ENCODE results near the gene LRRTM4.
"Not testable (repeated sequence)": the region's sequence is repeated elsewhere in the genome, so short reads cannot be mapped to it uniquely, and the experiment has no call there.

Gene LRRTM4

GRCh38 chr2:77309725-77310124 is 212.5 kb downstream of the LRRTM4 start:
- no peak for DNase-seq

GRCh38 chr2:77301441-77301840 is 220.7 kb downstream of the LRRTM4 start:
- DNase-seq: no peak

- no peak for DNase-seq
These were observed 225.4 kb downstream of the LRRTM4 start for GRCh38 chr2:77296791-77297190.

DNA sequence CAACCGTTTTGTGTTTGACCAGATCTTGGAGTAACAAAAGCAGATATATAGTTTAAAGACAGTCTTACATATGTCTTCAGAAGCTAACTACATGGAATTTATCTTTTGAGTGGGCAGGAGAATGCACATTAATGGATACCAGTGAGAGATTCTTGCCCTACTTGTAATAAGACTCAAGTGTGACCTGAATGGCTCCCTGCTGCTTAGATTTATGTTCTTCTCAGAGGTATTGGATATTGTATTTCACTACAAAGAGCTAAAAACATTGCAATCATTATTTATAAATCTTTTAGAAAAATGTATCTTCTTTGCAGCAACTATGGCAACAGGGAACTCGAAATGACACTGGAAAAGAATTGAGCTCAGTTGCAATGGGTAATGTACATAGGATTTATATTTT is 227.7 kb downstream of the LRRTM4 start:
- no peak for DNase-seq

DNA sequence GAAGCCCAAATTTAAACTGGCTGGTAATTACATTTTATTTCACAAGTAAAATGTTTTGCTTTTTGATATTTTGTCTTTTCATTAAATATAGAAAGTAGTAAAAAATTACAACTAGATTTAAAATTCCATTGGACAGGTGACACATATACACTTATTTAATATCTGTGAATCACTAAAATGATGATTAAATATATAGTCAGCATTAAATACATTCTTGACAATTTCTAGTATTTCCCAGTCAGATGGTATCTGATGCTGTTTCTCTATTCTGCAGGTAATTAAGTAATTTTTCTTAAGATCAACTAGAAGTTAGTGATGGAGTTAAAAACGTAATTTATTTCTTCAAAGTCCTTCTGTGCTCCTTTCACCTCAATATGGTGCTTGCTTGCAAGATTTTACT is 237.8 kb downstream of the LRRTM4 start:
- no peak for DNase-seq

- DNase-seq: no peak
These were observed 250.9 kb downstream of the LRRTM4 start for GRCh38 chr2:77271262-77271661.

DNA sequence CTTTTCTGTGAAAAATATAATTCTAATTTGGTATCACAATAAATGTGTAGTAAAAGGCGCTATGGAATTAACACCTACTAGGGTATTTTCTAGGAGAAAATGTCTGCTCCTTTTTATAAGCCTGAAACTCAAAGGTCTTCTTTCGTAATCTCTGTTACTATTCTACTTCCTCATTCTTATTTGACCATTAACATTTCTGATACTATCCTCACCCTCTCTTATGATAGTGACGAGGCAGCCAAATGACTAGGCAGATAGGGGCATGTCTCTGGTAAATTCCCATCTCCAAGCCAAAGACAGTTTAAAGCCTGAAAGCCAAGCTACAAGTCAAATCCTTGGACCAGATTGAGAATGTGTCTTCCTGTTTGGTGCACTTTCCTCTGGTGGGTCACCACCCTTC is 251.7 kb downstream of the LRRTM4 start:
- no peak for DNase-seq

- DNase-seq: no peak
These were observed 253.6 kb downstream of the LRRTM4 start for GRCh38 chr2:77268626-77269025.

DNA sequence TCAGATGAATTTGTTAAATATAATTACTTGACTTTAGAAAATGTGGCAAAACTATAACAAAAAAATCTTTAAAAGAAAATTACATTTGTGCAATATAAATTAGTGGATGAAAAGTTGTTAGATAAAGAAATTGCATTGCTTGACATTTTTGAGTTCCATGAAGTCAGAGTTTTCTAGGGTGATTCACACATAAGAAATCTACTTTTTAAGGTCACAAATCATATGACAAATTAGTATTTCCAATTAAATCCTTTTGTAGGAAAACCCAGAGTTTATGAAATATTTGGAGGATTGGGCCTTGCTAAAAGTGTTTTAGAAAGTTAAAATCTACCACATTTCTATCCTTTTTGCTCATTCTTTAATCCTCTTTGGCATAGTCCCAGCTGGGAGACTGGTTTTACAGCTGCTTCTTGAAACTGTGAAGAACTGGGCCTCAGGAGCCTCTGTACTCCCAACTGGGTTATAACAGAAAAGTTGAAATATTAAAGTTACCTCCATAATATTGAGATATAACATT is 289.2 kb downstream of the LRRTM4 start:
- DNase-seq: no peak

DNA sequence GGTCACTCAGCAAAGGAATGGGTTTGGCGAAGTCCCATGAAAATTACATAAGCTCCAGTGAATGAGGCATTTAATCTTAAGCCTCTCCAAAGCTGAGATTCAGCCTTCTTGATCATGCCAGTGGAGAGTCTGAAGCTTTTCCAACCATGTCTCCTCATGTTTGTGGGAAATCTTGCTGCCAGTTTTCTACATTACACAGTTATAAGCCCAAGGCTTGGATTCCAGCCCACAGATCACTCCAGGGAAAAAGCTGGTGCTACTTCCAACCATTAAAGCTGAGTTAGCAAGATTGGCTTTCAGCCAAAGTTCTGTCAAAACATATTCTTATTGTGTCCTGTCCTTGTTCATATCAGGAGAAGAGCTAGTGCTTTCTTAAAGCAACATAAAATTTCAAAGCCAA is 293.8 kb downstream of the LRRTM4 start:
- DNase-seq: no peak

- DNase-seq: no peak
These were observed 311.5 kb downstream of the LRRTM4 start for GRCh38 chr2:77210725-77211124.

DNA sequence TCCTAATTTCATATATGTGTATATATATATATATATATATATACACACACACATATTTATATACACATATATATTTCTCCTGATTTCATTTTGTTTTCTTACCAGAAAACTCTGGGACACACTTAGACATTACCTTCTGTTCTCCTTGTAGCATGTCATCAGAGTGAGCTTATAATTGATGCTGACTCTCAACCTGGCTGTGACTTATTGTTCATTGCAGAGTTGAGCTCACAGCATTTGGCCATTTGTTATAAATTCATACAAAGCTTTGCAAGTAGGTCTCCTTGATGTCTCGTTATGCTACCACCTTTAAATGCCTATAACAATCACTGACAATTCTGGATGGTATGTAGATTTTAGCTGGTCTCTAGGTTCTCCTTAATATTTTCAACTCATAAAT is 314.8 kb downstream of the LRRTM4 start:
- DNase-seq: no peak

DNA sequence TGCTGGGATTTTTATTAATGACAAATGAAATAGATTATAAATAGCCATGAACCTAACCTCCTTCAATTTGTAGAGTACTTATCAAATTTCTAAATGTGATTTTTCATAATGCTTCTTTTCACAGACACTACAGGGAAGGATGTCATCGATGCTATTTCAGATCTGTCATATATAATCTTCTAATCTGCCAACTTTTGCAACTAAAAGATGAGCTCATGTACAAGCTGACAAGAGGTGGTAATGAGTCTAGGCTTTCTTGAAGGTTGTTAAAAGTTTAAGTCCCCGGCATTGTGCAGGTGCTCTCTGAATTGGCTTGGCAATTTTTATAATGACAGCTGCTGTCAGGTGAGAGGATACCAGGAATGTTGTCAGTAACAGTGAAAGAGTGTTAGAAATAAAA is 320.4 kb downstream of the LRRTM4 start:
- no peak for DNase-seq

DNA sequence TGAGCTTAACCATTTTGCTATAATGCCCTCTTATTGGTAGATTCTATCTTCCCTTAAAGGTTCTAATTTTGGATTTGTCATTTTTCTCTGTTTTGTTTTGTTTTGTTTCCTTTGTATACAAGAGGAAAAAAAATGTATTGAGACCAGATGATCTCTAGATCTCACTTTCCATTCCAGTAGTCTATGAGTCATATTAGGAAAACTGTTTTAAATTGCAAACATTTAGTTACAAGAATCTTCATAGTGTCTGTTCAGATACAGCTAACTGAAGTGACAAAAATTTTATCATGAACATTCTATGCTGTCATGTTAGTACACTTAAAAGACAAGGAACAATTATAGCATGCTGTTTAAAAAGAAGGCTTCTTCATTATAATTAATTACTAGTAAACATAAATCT is 322.8 kb downstream of the LRRTM4 start:
- no peak for DNase-seq

- DNase-seq: no peak
These were observed 328.2 kb downstream of the LRRTM4 start for GRCh38 chr2:77193858-77194448.

DNA sequence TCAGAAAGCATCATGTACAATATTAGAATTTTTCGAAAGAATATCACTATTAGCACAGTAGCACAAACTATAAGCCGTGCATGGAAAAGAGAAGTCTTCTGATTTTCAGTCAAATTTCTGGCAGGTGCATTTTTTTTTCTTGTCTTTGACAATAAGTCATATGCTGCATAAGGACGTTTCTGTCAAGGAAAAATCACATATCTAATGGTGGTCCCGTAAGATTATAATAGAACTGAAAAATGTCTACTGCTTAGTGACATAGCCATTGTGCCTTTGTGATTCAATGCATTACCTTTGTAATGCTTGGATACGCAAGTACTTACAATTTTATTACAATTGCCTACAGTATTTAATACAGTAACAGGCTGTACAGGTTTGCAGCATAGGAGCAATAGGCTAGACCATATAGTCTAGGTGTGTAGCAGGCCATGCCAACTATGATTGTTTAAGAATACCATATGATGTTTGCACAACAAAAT is 329.3 kb downstream of the LRRTM4 start:
- DNase-seq: no peak

- no peak for DNase-seq
These were observed 330.5 kb downstream of the LRRTM4 start for GRCh38 chr2:77191665-77192064.

- no peak for DNase-seq
These were observed 331.3 kb downstream of the LRRTM4 start for GRCh38 chr2:77190721-77191346.

DNA sequence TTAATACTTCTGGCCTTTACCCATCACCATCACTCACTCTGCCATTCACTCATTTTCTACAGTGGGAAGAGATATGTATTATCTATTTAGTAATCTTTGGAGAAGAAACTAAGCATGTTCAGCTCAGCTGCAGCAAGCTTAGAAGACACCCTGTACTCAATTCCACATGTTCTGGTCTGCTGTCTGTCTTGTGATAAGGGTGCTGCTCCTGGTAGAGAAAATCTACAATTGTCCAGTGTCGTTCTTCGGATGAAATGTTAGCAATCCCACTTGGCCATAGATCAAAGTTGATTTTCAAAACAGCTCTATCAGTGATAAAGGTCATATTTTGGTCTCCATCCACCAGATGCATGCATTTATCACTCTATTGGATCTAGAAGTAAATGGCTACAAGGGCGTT is 337.1 kb downstream of the LRRTM4 start:
- DNase-seq: no peak

GRCh38 chr2:77179297-77179696 is 342.9 kb downstream of the LRRTM4 start:
- no peak for DNase-seq

DNA sequence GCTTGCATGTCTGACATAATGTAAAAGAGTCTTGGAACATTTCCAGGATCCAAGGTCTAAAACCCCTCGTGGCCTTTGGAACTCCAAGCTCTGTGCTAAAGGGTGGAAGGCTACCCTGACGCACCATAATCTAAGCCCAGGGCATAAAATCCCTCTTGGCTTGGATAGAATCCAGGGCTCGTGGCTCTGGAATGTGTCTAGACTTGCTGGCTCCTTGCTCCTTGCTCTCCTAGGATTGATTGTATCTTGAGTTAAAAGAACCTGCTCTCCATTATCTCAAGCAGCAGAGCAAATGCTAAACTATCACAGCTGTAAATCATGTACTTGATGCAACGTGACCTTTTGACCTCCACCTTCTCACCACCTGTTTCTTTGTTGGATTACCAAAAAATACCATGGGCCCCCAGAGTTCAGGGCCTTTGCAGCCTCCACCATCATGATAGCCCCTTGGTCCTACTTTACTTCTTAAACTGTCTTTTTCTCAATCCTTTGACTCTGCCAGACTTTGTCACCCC is 346.9 kb downstream of the LRRTM4 start:
- DNase-seq: not testable (repeated sequence)

DNA sequence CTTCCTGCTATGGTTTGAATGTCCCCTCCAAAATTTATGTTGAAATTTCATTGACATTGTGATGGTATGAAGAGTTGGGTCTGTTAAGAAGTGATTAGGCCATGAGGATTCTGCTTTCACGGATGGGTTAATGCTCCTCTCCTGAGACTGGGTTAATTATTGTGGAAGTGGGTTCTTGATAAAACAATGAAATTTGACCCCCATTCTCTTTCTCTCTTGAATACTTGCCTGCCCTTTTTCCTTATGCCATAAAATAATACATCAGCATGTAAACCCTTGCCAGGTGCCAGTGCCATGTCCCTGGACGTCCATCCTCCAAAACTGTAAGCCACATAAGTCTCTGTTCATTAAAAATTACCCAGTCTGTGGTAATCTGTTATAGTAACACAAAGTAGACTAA is 352.8 kb downstream of the LRRTM4 start:
- no peak for DNase-seq

DNA sequence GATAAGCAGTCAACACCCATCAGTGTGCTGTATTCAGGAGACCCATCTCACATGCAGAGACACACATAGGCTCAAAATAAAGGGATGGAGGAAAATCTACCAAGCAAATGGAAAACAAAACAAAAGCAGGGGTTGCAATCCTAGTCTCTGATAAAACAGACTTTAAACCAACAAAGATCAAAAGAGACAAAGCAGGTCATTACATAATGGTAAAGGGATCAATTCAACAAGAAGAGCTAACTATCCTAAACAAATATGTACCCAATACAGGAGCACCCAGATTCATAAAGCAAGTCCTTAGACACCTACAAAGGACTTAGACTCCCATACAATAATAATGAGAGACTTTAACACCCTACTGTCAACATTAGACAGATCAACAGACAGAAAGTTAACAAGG is 358.2 kb downstream of the LRRTM4 start:
- not testable (repeated sequence) for DNase-seq

DNA sequence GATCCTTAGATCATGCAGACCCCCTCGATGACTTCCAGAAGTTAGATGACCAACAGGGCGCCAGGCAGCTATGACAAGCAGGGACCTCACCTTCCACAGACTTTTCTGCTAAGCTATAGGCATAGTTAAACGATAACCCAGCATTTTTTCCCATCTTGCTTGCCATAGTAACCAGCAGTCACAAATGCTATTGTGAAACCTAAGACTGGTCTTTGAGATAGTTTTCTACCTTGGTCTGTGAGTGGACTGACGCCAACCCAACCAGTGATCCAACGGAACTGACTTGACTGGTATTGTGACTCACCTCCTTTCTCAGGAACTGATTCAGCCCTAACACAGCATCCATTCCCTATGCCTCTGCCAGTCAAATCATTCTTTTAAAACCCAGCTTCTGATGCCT is 361.2 kb downstream of the LRRTM4 start:
- DNase-seq: no peak

DNA sequence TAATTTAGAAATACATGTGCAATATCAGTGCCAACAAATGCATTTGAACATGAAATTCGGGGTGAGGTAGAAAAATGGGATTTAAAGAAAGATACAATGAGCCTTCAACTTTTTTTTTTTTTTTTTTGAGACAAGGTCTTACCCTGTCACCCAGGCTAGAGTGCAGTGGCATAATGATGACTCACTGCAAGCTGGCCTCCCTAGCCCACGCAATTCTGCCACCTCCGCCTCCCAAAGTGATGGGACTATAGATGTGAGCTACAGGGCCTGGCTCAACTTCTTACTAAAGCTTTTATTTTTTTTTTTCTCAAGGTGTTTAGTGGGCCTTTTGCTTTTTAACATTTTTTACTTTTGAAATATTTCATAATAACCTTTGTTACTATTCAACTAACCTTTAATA is 365.6 kb downstream of the LRRTM4 start:
- DNase-seq: no peak
